ENCODE measurements around the gene ADGRB2.

The ADGRB2 gene

DNA sequence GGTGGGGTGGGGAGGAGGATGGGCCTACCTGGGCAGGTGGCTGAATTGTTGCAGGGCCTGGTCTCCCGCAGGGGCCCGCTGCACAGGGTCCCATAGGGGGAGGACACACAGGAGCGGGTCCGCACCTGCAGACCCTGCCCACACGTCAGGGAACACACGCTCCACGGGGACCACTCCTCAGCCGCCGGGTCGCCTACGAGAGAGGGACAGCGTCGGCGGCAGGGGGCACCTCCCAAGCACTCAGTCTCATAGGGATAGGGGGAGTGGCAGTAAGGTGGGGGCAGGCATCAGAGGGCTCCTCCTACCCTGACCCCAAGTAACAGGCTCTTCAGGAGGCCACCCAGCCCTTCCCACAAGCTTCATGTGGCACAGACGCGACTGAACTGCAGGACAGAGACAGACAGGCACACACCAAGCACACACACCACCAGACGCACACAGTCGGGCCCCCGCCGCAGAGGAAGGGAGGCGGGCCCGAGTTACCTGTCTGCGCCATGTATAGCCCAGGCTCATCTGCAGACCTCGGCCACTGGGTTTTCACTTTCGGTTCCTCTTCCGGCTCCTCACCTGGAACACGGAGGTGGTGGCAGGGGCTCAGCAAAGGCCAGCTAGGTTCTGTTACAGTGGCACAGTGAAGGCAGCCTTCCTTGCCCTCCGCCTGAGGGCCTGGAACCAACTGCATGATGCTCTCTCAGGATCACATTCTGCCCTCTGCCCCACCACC is 19.8 kb downstream of the ADGRB2 start:
- H3K36me3 Mint-ChIP-seq (ENCODE audit: low read depth), result no peaks in the 10 kb centered on the region
- H3K27me3 Mint-ChIP-seq (ENCODE audit: low read depth), result peaks cover 5% of the 10 kb centered on the region
- H3K9me3 Mint-ChIP-seq, result no peaks in the 10 kb centered on the region
- TF ChIP-seq CTCF (IDR thresholded peaks at IDR 0.05; ENCODE audit: unreplicated experiment in 3 of 3), result no peak
- peaks cover 36% of the 10 kb centered on the region for H3K4me1 Mint-ChIP-seq
- H3K27ac Mint-ChIP-seq, result no peak overlapping the region
- no peak overlapping the region for H3K4me3 Mint-ChIP-seq

DNA sequence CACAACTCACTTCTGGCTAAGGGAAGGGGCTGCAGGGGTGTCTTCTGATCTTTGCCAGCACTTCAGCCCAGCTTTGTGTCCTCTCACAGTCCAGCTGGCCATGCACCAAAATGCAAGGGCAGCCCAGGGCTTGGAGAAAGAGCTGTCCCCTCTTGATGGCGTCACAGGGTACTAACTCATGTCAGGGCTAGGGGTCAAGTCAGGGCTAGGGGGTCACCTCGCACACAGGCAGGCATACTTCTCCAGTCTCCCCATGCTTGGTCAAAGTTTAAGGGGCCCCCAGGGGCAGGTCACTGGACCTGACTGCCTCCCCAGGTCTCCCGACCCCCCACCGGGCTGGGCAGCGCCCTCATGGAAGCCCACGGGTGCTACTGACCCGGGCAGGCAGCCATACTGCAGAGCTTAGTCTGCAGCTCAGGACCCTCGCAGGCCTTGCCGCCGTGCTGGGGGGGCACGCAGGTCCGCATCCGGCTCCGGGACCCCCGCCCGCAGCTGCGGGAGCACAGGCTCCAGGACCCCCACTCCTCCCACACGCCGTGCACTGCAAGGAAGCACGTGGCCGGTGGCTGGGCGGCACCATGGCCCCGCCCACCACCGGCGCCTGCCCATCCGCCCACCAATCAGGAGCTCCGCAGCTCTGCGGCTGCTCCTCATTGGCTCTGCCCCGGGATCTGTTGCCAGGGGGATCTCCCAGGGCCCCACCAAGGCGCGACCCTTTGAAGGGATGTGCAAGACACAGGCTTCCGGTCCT is 21.5 kb downstream of the ADGRB2 start:
- peaks cover 24% of the 10 kb centered on the region for H3K4me1 Mint-ChIP-seq
- peaks cover 5% of the 10 kb centered on the region for H3K27me3 Mint-ChIP-seq (ENCODE audit: low read depth)
- no peak overlapping the region for H3K4me3 Mint-ChIP-seq
- H3K9me3 Mint-ChIP-seq, result no peaks in the 10 kb centered on the region
- no peak for TF ChIP-seq CTCF (IDR thresholded peaks at IDR 0.05; ENCODE audit: unreplicated experiment in 3 of 3)
- no peaks in the 10 kb centered on the region for H3K36me3 Mint-ChIP-seq (ENCODE audit: low read depth)
- H3K27ac Mint-ChIP-seq, result no peak overlapping the region

- TF ChIP-seq CTCF (IDR thresholded peaks at IDR 0.05; ENCODE audit: unreplicated experiment in 3 of 3), result no peak
- Mint-ChIP-seq H3K9me3 (no peaks in the 10 kb centered on the region), H3K27ac (no peak overlapping the region), H3K4me1 (peaks cover 11% of the 10 kb centered on the region), H3K27me3 (ENCODE audit: low read depth) (peaks cover under 1% of the 10 kb centered on the region), H3K4me3 (no peak overlapping the region), H3K36me3 (ENCODE audit: low read depth) (peaks cover 4% of the 10 kb centered on the region)
These were observed 24.8 kb downstream of the ADGRB2 start for GRCh38 chr1:31739346-31739745.

- peaks cover 4% of the 10 kb centered on the region for H3K27me3 Mint-ChIP-seq (ENCODE audit: low read depth)
- TF ChIP-seq CTCF (IDR thresholded peaks at IDR 0.05; ENCODE audit: unreplicated experiment in 3 of 3), result no peak
- H3K4me3 Mint-ChIP-seq, result no peak overlapping the region
- H3K9me3 Mint-ChIP-seq, result no peaks in the 10 kb centered on the region
- H3K27ac Mint-ChIP-seq, result no peak overlapping the region
- peaks cover 5% of the 10 kb centered on the region for H3K4me1 Mint-ChIP-seq
- H3K36me3 Mint-ChIP-seq (ENCODE audit: low read depth), result peaks cover 4% of the 10 kb centered on the region
These were observed 27.5 kb downstream of the ADGRB2 start for GRCh38 chr1:31736675-31737074.

- no peak overlapping the region for H3K4me3 Mint-ChIP-seq
- H3K27ac Mint-ChIP-seq, result no peak overlapping the region
- no peak for TF ChIP-seq CTCF (IDR thresholded peaks at IDR 0.05; ENCODE audit: unreplicated experiment in 3 of 3)
- peaks cover 4% of the 10 kb centered on the region for H3K36me3 Mint-ChIP-seq (ENCODE audit: low read depth)
- H3K4me1 Mint-ChIP-seq, result peaks cover 5% of the 10 kb centered on the region
- H3K27me3 Mint-ChIP-seq (ENCODE audit: low read depth), result peaks cover 4% of the 10 kb centered on the region
- no peaks in the 10 kb centered on the region for H3K9me3 Mint-ChIP-seq
These were observed 28.6 kb downstream of the ADGRB2 start for GRCh38 chr1:31735571-31735970.
